HG03135 (cell line): ENCODE measurements around the gene ATG16L1.
A peak's percentile ranks its signal among the peaks of the same experiment; 100 is the strongest.

Source experiments
- ATAC-seq: cut with Tn5 transposase; IDR thresholded peaks from one replicate; pipeline ENCODE4 v1.9.1; 2021; ENCODE audit warnings: mild to moderate bottlenecking, moderate library complexity; ENCODE audit not compliant: unreplicated experiment

ATG16L1 gene

DNA sequence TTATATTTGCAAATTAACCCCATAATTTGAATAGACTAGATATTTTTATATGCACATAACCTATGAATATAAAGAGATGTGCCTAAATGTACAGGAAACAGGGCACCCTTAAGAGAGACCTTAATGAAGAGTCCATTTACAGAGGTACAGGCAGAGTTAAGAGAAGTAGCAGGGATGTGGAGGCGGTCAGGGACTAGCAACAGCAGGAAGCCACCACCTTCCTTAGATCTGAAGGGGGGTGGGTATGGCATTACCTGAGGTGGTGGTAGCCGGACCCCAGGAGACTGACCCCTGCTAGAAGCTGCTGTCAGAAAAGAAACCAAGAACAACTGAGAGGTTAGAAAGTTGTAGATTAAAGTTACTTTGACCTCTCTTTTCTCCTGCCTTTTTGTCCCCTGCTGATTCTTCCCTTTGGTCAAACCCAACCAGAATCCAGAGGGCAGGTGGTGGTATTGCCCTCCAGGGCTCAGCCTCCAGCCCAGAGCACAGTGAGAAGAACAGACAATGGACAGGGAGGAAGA lies 24.9 kb upstream of the ATG16L1 start:
- ATAC-seq: no peak

DNA sequence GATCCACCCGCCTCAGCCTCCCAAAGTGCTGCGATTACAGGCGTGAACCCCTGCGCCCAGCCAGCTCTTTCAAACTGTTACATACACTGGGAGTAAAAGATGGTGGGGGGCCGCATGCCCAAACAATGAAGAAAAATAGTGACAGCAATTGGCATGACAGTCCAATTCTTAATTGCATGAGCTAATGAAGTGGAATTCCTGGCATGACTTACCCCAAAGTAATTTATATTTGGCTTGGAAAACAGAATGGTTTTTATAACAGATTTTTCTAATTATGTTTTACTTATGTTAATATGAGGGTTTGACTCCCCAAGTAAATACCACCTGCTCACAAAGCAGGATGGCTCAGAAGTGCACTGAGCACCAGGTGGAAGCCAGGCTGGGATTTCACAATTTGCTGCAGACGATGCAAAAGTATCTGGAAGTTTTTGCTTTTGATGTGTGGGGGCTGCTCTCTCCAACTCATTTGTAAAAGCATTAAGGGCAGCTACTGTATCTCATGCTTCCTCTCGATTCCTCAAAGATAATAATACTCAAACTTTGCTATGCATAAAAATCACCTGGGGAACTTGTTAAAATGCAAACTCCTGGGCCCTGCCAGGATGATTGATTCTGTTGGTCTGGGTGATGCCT lies 24.0 kb upstream of the ATG16L1 start:
- ATAC-seq: no peak

DNA sequence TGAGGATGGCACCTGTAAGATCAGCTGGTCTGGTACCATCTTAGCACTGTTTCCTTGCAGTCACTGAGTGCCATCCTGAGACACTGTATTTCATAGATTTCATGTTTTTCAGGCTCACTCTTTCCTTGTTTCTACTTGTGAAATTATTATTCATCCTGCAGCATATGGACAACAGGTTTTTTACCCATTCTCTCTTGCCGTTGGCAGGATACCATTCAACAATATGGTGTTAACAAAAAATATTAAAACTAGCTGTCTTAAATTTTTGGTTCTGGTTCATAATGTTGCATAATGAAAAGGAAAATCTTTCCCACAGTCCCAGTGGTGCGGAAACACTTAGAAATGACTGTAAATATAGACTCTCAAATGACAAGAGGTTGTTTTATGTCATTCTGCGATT lies 23.1 kb upstream of the ATG16L1 start:
- no peak for ATAC-seq

DNA sequence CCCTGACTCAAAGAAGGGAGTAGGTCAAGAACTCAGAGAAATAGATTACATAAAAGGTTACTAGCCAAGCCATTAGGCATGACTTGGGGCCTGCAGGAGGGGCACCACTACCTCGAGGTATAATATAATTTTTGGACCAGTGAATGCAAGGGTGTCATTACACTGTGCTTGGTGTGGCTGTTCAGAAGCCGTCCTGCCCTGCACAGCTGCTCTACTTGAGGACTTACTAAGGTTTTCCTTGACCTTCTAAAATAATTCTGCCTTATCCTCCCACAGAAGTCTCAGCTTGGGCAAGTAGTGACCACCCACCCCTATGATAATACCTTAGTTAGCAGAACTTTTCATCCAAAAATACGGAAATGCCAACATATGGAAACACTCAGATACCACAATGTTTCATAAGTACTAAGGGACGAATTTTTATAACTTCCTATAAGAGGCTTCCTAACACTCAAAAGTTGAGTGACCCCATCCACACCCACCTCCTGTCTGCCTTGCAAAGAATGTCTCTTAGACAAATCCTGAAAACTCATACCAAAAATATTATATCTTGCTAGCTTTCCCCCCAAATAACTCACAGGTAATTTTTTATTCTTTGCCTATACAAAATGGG lies 17.7 kb upstream of the ATG16L1 start:
- ATAC-seq: no peak

DNA sequence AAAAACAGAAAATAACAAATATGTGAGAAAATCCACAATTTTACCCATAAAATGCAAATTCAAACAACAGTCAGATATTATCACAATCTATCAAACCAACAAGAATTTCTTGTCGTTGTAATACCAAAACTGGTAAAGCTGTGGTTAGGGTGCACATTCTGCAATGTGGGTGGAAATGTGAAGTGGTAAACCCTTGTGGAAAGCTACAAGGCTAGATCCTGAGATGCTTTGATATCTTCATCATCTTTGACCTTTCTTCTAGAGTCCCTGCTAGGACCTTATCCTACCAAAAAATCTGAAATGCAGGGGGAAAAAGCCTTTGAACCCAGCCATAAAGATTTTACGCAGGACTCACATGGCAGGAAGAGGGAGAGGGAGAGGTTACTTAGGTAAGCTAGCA lies 17.2 kb upstream of the ATG16L1 start:
- ATAC-seq: no peak

DNA sequence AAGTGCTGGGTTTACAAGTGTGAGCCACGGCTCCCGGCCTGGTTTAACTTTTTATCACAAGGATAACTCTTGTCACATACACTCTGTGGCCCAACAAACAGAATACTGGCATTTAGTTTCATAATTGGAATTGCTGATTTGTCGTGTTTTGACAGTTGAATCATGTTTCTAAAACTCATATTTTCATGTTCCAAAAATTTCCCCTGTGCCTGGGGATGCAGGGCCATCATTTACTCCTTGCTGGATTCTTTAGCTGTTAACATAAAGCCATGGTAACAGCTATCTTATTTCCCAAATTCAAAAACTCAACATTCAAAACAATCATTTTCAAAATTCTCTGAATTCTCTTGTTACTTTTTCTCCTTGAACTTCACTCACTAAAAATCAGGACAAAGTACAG lies 16.5 kb upstream of the ATG16L1 start:
- ATAC-seq: no peak

DNA sequence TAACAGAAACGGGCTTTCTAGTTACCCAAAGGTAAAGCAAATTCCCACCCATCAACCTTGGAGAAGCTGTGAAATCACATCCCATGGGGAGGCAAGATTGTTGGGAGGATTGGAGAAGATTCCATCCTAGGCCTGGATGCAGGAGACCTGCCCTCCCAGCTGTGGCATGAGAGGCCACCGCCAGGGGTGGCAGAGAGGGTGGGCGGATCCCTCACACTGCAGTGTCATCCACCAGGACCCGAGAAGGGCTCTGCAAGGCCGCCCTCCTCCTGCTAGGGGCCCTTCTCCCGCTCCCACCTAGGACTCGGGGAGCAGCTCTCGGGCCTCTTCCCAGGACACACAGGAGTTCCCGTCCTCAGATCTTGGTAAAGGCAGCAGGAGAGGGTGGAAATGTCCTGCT lies 15.5 kb upstream of the ATG16L1 start:
- no peak for ATAC-seq

DNA sequence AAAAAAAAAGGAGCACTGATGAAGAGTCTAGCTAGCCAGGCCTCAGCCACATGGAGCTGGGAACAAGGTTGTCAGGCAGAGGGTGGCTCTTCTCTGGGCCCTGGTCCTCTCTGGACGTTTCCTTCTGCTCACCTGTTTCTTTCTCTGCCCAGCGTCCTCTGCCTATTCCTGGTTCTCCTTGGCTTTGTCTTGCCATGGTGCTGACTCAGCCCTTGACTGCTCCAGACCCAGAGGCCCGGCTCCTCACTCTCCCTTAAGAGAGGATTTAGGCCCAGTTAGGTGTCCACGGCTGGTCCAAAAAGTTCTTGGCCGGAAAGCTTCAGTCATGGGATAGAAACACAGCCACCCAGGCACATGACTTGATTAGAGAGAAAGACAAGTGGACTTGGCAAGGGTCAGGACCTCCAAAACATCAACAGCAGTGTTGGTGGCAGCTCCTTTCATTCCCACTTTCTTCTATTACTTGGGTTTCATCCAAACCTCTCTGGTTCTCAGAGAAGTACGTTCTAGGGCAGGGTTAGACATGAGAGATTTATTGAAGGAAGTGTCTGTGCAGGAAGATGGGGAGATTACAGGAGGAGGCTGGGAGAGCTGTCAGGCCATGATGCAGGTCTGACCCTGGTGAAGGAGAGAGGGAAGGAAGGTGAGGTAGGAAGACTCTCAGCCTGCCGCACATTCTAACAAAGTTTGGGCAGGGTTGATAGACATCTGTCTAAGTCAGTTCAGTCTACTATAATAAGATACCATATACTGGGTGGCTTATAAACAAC lies 14.5 kb upstream of the ATG16L1 start:
- no peak for ATAC-seq

DNA sequence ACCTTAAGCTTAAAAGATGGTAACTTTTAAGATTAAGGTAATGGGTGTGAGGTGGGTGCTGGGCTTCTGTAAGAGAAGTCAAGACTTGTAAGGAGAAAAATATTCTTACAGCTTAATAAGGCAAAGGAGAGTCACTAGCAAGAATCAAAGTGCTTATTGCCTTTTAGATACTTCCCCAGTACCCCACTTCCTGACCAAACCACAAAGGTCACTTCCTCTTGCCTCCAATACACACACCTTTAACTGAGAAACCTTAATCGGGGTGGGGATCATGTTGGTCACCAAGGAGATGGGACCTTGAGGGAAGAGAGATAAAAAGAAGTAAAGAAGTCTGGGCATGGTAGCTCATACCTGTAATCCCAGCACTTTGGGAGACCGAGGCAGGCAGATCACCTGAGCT lies 10.6 kb upstream of the ATG16L1 start:
- ATAC-seq: peak; percentile 60

DNA sequence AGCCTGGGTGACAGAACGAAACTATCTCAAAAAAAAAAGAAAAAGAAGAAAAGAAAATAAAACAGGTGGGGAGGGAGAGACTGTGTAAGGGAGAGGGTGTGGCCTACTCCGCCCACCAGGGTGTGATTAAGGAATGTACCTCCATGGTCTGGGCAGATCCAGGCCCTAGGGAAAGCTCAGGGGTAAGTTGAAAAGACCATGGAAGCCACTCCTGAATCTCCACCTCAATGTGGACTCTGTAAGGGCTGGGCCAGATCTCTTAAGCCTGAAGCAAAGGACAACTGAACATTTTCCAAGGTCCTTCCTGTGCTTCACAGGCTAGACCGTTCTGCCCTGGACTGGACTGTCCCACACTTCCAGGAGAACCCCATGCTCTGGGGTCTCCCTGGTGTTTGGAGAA lies 9.7 kb upstream of the ATG16L1 start:
- ATAC-seq: no peak

DNA sequence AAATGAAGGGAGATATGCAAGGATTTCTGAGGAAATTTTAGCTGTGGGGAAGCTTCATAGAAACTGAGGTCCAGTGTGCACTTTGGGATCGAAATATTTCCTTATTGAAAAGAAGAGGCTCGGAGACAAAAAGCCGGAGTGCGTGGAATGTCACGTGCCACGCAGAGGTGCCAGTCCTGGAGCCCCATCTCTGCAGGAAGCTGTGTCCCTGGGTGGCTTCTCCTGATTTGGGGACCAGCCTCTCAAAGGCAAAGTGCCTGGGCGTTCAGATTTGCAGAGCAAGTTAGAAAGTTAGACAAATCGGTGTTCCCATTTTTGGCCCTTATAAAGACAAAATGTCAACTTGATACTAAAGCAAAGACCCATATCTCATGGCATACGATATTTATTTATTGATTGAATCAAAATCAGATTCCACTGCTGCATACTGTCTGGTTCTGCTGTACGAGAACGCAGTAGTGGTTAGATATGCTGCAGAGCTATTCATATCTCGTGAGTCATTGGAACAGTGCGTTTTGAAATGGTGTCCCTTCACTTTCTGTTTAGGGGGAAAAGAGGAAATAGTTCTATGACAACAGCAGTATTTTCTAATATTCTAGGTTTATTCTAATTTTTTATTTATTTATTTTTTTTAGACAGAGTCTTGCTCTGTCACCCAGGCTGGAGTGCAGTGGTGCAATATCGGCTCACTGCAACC lies 9.1 kb upstream of the ATG16L1 start:
- no peak for ATAC-seq

DNA sequence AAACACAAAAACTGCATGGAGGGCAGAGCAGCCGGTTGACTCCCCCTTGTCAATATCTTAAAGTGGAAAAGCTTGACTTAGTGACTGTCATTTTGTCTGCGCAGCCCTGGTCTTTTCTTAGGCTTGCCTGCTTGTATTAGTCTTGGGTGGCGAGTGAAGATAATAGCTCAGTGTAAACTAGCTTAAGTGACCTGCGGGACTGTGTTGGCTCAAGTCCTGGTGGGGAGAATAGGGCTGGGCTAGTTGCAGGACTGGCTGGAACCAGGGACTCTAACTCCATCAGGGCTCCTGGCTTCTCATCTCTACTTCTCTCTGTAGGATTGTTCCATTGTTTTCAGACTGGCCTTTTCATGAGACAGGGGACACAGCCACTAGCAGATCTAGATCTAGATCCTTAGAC lies 8.1 kb upstream of the ATG16L1 start:
- no peak for ATAC-seq

DNA sequence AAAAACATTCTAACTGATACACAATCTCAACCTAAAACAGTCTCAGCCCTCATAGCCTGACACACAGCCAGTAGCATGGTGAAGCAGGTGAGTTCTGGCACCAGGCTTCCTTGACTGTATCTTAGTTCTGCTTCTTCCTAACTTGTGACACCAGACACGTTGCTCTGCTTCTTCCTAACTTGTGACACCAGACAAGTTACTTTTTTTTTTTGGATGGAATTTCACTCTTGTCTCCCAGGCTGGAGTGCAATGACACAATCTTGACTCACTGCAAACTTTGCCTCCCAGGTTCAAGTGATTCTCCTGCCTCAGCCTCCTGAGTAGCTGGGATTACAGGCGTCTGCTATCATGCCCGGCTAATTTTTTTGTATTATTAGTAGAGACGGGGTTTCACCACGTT lies 6.7 kb upstream of the ATG16L1 start:
- ATAC-seq: no peak

DNA sequence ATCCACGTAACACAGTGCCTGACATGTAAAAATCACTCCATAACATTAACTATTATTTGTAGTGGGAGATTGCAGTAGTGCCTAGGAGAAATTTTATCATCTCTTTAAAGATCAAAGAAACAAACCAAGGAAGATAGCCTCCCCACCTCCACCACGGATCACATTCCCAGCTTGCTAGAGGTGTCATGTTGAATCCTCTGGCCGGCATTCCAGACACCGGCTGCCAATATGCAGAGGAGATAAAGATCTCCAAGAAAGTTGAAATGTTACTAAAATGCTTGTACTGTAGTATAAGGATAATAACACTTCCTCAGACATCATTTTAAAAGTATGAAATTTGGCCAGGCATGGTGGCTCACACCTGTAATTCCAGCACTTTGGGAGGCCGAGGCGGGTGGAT lies 6.1 kb upstream of the ATG16L1 start:
- ATAC-seq: no peak

DNA sequence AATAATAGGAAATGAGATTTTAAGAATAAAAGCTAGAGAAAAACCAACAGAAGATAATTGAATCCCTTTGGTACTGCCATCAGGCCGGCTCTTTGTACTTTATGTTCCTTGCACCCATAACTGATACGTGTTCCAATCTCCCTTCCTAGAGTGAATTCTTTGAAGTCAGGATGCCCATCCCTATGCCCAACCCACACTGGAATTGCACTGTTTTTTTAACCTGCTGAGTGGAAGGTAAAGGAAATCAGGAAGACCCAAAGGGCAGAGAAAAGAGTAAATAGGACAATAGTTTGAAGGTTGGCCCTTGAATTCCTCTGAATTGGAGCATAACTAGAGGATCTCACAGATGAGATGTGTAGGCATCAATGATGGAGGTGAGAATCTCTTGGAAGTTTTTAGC lies 4.4 kb upstream of the ATG16L1 start:
- ATAC-seq: no peak

DNA sequence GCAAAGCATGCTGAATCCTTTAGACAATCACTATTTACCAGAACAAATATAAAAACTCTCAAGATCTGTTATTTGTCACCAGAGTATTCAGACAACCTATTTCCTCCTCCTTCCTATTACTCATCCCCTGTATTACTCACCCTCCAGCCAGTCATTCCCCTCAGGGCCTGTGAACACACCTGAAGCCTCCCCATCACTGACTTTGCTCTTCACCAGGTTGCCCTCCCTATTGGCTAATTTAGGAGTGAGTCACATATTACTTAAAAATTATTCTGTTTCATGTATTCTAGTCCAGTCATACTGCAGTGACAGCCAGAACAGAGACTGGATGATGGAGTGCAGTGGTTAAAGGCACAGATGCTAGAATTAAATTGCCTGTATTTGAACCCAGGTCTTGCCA lies 3.7 kb upstream of the ATG16L1 start:
- ATAC-seq: no peak

DNA sequence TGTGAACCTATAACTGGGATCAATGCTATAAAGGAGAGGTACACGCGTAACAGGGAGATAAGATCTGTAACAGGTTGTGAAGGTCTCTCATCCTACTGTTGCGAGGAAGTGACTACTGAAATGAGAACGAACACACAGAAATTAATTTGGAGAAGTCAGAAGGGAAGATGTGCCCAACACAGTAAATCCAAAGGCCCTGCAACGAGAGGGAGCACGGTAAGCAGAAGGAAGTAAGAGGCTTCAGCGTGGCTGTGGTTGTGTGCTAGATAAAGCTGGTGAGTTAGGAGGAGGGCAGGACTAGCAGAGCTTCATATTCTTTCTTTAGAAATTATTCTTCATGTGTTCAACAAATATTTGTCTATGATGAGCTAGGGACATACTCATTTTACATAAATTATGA lies 2.5 kb upstream of the ATG16L1 start:
- no peak for ATAC-seq

DNA sequence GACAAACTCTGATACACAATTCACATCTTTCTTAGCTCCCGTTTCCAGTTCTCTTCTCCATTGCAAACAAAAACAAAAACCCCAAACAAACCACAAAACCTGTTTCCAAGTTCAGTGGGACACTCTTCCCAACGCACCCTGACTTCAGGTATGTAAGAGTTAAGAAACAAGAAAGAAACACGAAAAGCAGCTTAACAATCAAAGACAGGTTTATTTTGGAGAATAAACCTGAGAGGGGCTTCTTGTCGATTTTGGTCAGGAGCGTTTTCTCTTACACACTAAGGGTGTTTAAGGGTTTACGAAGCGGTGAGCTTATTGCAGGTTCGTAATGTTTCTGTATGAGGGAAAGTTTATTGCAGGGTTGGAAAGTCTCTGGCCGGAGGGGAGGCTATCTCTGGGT lies 905 bp upstream of the ATG16L1 start:
- ATAC-seq: no peak

DNA sequence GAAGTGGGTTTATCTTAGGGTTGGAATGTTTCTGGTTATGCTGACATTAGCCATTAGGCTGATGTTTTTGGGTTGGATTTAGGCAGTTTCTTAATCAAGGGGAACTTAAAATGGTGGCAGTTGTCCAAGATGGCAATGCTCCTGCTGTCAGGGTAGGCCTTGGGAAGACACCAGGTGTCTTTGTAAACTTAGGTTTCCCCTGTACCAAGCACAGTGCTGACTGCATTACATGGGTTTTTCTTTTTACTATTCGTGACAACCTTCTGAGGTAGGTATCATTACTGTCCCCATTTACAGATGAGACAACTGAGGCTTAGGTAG lies 528 bp upstream of the ATG16L1 start:
- ATAC-seq: no peak

DNA sequence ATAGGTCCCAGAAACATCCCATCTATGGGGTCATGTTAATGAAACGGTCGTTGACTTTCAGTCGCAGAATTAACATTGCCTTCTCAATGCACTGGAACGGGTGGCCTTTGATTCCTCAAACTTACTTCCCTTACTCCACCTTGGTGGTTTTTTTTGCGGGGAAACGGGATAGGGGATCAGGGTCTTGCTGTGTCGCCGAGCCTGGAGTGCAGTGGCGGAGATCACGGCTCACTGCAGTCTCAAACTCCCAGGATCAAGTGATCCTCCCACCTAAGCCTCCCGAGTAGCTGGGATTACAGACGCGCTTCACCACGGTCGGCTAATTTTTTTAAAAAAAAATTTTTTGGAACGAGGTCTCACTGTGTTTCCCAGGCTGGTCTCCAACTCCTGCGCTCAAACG lies 754 bp downstream of the ATG16L1 start:
- ATAC-seq: no peak

DNA sequence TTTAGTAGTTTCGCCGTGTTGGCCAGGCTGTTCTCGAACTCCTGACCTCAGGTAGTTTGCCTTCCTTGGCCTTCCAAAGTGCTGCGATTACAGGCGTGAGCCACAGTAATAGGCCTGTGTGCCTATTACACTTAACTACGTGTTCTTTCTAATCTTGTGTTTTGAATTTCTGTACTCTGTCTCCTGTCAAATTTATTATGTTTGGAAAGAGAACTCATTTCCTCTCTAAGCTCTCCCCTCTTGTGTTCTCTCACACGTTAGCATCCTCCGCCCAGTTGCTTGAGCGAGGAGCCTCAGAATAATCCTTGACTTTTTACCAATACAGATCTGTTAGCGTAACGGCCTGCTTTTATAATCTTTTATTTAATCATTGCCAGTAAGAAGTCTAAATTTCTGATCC lies 3.7 kb downstream of the ATG16L1 start:
- ATAC-seq: no peak

DNA sequence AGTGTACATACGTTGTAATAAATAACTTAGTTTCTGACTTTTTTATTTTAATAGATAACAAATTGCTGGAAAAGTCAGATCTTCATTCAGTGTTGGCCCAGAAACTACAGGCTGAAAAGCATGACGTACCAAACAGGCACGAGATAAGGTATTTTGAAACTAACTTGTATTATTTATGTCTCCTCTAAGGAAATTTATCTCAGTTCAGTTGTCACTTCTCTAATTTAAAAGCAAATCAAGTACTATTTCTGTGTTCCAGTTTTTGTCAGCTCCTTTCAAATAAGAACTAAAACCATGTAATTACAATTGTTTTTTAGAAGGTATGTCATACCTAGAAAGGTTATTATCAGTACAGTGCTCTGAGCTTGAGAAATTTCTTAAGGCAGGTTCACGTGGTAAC lies 4.6 kb downstream of the ATG16L1 start:
- ATAC-seq: no peak
